Stimulated activated CD4-positive, alpha-beta T cell treated with anti-CD3 and anti-CD28 coated beads, Interleukin-1b, Interleukin-23, amount 100 ng/mL, for 1 hour (primary cell): ENCODE measurements around the gene KRTAP26-1.

ENCODE experiments used
- DNase-seq, 2 donors: peaks; one replicate each; pipeline ENCODE4 v3.0.0-alpha.2; 2020; ENCODE audit warnings: low read depth in 2 of 2

Gene KRTAP26-1

GRCh38 chr21:30320215-30320614 is at the start of gene KRTAP26-1:
Gene KRTAP26-1, minus strand, starts transcription at chr21:30320315. Its CDS starts 280 bp downstream, at chr21:30320035.
- DNase-seq = no peak

GRCh38 chr21:30355906-30356305 is 35.8 kb upstream of the KRTAP26-1 start:
- no peak for DNase-seq

- DNase-seq = no peak
Observed at GRCh38 chr21:30354308-30355005, 34.3 kb upstream of the KRTAP26-1 start.

GRCh38 chr21:30351534-30351933 is 31.4 kb upstream of the KRTAP26-1 start:
- DNase-seq = no peak

- no peak for DNase-seq
Observed at GRCh38 chr21:30349572-30349971, 29.5 kb upstream of the KRTAP26-1 start.

- no peak for DNase-seq
Observed at GRCh38 chr21:30348506-30348905, 28.4 kb upstream of the KRTAP26-1 start, which contains the start of gene KRTAP23-1. Gene KRTAP23-1, minus strand, starts transcription at chr21:30348606. Its CDS starts 0 bp downstream, at chr21:30348606.

- no peak for DNase-seq
Observed at GRCh38 chr21:30345014-30345413, 24.9 kb upstream of the KRTAP26-1 start.

GRCh38 chr21:30340714-30341573 is 20.8 kb upstream of the KRTAP26-1 start:
- DNase-seq = peak in 1 of 2 donors; percentile 9

- no peak for DNase-seq
Observed at GRCh38 chr21:30338717-30339116, 18.6 kb upstream of the KRTAP26-1 start.

GRCh38 chr21:30337772-30338171 is 17.7 kb upstream of the KRTAP26-1 start:
- no peak for DNase-seq

- DNase-seq = no peak
Observed at GRCh38 chr21:30337276-30337744, 17.2 kb upstream of the KRTAP26-1 start, which contains the start of gene KRTAP27-1. Gene KRTAP27-1, minus strand, starts transcription at chr21:30337694. Its CDS starts 26 bp downstream, at chr21:30337668.

- DNase-seq = no peak
Observed at GRCh38 chr21:30336596-30336995, 16.5 kb upstream of the KRTAP26-1 start.

- DNase-seq = no peak
Observed at GRCh38 chr21:30333736-30334135, 13.6 kb upstream of the KRTAP26-1 start.

GRCh38 chr21:30332681-30333080 is 12.6 kb upstream of the KRTAP26-1 start:
- DNase-seq = no peak

GRCh38 chr21:30329203-30329875 is 9.2 kb upstream of the KRTAP26-1 start:
- DNase-seq = no peak

GRCh38 chr21:30326390-30326789 is 6.3 kb upstream of the KRTAP26-1 start:
- DNase-seq = no peak

- DNase-seq = no peak
Observed at GRCh38 chr21:30315701-30316100, 4.4 kb downstream of the KRTAP26-1 start.

- DNase-seq = no peak
Observed at GRCh38 chr21:30306884-30307283, 13.2 kb downstream of the KRTAP26-1 start.

GRCh38 chr21:30305136-30305535 is 15.0 kb downstream of the KRTAP26-1 start:
- DNase-seq = no peak

- DNase-seq = no peak
Observed at GRCh38 chr21:30289215-30289614, 30.9 kb downstream of the KRTAP26-1 start, which contains the start of gene KRTAP25-1. Gene KRTAP25-1, minus strand, starts transcription at chr21:30289514. Its CDS starts 24 bp downstream, at chr21:30289490.

GRCh38 chr21:30282850-30283249 is 37.3 kb downstream of the KRTAP26-1 start, which contains the start of gene KRTAP24-1:
Gene KRTAP24-1, minus strand, starts transcription at chr21:30282950. Its CDS starts 18 bp downstream, at chr21:30282932.
- DNase-seq = no peak

- no peak for DNase-seq
Observed at GRCh38 chr21:30271611-30272010, 48.5 kb downstream of the KRTAP26-1 start.
